HG03520 (cell line): Measurements from ENCODE around the gene ZFYVE16.
"Not testable (repeated sequence)": the region's sequence is repeated elsewhere in the genome, so short reads cannot be mapped to it uniquely, and the experiment has no call there.

ENCODE experiments used
- ATAC-seq: cut with Tn5 transposase; IDR thresholded peaks from one replicate; pipeline ENCODE4 v1.9.1; 2021; ENCODE audit warnings: mild to moderate bottlenecking, moderate library complexity; ENCODE audit not compliant: unreplicated experiment

Gene ZFYVE16

GRCh38 chr5:80409367-80409966, 1.6 kb downstream of the ZFYVE16 start:
- ATAC-seq, result no peak

DNA sequence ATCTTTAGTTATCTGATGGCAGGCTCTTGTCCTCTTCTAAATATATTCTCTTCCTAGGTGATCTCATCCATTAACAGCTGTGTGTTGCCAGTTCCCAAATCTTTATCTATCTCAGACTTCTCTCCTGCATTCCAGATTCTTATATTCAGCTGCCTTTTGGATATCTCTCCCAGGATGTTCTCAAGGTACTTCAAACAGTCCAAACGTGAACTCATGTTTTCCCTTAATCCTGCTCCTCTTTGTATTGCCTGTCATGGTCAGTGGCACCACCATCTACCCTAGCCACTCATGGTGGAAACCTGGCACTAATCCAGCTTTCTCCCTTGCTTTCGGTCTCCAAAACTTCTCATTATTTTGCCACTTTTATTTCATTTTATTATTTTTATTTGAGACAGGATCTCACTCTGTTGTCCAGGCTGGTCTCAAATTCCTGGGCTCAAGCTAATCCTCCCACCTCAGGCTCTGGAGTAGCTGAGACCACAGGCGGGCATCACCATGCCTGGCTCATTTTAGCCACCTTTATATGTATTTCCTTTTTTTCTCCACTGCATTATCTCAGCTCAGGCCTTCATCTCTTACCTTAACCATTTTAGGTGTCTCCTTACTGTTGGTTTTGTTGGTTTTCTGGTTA, 3.8 kb downstream of the ZFYVE16 start:
- ATAC-seq, result no peak

DNA sequence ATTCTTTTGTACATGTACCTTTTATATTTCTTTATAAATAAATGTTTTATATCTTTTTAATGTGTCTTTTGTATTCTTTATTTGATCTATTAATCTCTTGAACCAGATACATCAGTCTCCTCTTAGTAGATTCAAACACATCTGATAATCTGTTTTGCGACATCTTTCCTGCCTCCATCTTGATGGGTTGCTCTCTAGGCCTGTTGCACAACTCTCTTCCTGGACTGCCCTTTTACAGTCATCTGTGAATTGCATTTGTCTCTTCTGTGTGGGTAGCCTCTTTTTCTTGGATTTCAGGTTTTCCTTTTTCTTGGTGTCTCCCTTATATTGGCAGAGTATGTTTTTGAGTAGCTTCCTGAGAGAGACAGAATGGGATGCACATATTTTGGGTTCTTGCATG, 6.2 kb downstream of the ZFYVE16 start:
- ATAC-seq, result no peak

DNA sequence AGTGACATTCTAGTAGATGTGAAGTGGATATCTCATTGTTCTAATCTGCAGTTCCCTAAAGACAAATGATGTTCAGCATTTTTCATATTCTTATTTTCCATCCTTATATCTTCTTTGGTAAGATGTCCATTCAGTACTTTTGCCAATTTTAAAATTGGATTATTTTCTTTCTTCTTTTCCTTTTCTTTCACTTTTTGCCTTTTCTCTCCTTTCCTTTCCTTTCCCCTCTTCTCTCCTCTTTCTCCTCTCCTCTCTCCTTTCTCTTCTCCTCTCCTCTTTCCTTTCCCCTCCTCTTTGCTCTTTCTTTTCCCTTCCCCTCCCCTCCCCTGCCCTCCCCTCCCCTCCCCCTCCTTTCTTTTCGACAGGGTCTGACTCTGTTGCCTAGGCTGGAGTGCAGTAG, 10.1 kb downstream of the ZFYVE16 start:
- ATAC-seq, result no peak

- not testable (repeated sequence) for ATAC-seq
Measured at GRCh38 chr5:80424365-80424764, 16.5 kb downstream of the ZFYVE16 start.

DNA sequence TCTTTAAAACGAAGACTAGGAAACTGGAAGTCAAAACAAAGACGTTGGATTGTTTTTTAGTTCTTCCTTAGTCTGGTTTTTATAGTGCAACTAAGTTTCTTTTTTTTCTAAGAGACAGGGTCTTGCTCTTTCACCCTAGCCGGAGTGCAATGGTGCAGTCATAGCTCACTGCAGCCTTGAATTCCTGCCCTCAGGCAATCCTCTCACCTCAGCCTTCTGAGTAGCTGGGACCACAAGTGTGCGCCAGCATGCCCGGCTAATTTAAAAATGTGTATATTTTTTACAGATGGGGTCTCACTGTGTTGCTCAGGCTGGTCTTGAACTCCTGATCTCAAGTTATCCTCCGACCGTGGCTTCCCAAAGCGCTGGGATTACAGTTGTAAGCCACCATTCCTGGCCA, 27.6 kb downstream of the ZFYVE16 start:
- ATAC-seq, result no peak

- ATAC-seq, result no peak
Measured at GRCh38 chr5:80437326-80437725, 29.5 kb downstream of the ZFYVE16 start.

DNA sequence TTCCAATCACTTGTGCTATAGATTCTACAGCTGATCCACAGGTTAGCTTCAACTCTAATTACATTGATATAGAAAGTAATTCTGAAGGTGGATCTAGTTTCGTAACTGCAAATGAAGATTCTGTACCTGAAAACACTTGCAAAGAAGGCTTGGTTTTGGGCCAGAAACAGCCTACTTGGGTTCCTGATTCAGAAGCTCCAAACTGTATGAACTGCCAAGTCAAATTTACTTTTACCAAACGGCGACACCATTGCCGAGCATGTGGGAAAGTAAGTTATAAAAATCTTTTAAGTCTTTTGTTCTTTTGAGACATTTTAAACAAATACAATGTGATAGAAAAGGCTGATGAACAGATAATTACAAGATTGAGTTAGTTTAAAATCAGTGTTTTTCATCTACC, 30.9 kb downstream of the ZFYVE16 start:
- ATAC-seq, result no peak

DNA sequence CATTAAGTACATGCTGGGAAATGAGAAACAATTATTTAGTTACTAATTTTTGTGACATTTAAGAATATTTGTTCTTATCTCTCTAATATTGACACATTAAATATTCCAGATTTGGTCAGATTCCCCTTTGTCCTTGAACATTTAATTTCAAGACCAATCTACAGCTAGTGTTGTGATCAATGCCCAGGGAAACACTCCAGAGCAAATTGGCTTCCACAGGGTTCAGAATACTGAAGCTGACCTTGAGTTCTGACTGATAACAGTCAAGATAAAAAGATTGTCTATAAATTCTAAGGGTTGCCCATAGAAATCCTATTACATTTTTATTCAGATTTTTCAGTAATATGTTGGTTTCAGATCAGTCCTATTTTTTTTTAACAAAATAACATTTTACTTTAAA, 31.3 kb downstream of the ZFYVE16 start:
- no peak for ATAC-seq

DNA sequence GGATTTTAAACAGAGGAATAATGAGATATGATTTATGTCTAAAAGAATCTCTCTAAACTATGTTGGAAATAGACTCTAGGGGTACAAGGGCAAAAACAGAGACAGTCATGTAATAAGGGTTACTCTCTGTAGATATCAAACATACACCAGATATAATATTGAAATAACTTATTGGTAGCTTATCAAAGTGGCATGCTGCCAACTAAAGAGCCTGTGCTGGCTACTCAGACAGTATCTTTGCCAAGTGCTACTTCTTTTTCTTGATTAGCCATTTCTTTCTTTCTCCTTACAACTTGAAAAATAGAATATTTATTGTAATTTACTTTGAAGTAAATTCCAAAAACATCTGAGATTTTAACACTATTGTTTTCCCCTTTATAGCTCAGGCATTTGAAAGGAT, 34.9 kb downstream of the ZFYVE16 start:
- ATAC-seq, result no peak

- no peak for ATAC-seq
Measured at GRCh38 chr5:80453366-80453765, 45.5 kb downstream of the ZFYVE16 start.

DNA sequence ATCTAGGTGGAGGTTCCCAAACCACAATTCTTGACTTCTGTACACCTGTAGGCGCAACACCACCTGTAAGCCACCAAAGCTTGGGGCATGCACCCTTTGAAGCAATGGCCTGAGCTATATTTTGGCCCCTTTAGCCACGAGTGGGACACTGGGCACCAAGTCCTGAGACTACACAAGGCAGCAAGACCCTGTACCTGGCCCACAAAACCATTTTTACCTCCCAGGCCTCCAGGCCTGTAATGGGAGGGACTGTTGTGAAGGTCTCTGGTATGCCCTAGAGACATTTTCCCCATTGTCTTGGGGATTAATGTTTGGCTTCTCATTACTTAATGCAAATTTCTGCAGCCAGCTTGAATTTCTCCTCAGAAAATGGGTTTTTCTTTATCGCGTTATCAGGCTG, 55.4 kb downstream of the ZFYVE16 start:
- ATAC-seq, result no peak

GRCh38 chr5:80466669-80467485, 59.0 kb downstream of the ZFYVE16 start:
- ATAC-seq, result no peak

GRCh38 chr5:80468131-80468530, 60.3 kb downstream of the ZFYVE16 start:
- ATAC-seq, result no peak

GRCh38 chr5:80470631-80471030, 62.8 kb downstream of the ZFYVE16 start:
- ATAC-seq, result not testable (repeated sequence)

GRCh38 chr5:80474929-80475328, 67.1 kb downstream of the ZFYVE16 start:
- ATAC-seq, result no peak

GRCh38 chr5:80479713-80480112, 71.8 kb downstream of the ZFYVE16 start:
- ATAC-seq, result no peak

- ATAC-seq, result no peak
Measured at GRCh38 chr5:80480354-80480753, 72.5 kb downstream of the ZFYVE16 start.

- ATAC-seq, result no peak
Measured at GRCh38 chr5:80481019-80481893, 73.4 kb downstream of the ZFYVE16 start.

DNA sequence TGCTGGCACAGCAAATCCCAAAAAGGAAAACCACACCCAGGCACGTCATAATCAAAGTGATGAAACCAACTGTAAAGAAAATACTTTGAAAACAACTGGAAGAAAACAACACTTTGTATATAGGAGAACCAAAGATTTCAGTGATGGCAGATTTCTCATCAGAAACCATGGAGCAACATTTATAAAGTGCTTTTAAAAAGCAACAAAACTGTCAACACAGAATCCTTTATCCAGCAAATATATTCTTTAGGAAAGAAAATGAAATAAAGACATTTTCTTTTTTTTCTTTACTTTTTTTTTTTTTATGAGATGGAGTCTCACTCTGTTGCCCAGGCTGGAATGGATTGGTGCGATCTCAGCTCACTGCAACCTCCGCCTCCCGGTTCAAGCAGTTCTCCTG, 74.7 kb downstream of the ZFYVE16 start:
- no peak for ATAC-seq

- ATAC-seq, result no peak
Measured at GRCh38 chr5:80483636-80484232, 75.9 kb downstream of the ZFYVE16 start.
